SK-N-SH treated with all-trans-retinoic acid at 6 μM for 48 hours (cell line): ENCODE measurements around the gene PRKCE.

ENCODE experiments used
- ATAC-seq: fragments of 200-7000 bp; cut with Tn5 transposase; 3 replicates; pipeline ENCODE4 v1.9.1; 2020; ENCODE audit warnings: mild to moderate bottlenecking, moderate library complexity
- ARNTL ChIP-seq: fragments of 450-650 bp; formaldehyde crosslinking; IDR thresholded peaks from 2 replicates; pipeline ENCODE4 v1.5.0; 2020; ENCODE audit warnings: low read depth, mild to moderate bottlenecking, moderate library complexity, borderline replicate concordance
- CSDC2 ChIP-seq: fragments of 250-450 bp; sonication (Bioruptor Pico); IDR thresholded peaks from 2 replicates; pipeline ENCODE4 v1.5.0; 2020; ENCODE audit warnings: mild to moderate bottlenecking, moderate library complexity
- GLIS3 ChIP-seq: fragments of 250-450 bp; sonication (Bioruptor Pico); IDR thresholded peaks from 2 replicates; pipeline ENCODE4 v1.5.0; 2020; ENCODE audit warnings: mild to moderate bottlenecking, moderate library complexity
- ISL1 ChIP-seq: fragments of 250-450 bp; sonication (Bioruptor Pico); IDR thresholded peaks from 2 replicates; pipeline ENCODE4 v2.1.2; 2022; ENCODE audit warnings: mild to moderate bottlenecking, moderate library complexity
- OSR1 ChIP-seq: fragments of 250-450 bp; sonication (Bioruptor Pico); IDR thresholded peaks from 2 replicates; pipeline ENCODE4 v1.8.0; 2022; ENCODE audit warnings: moderate library complexity, mild to moderate bottlenecking, inconsistent platforms
- PPARA ChIP-seq: fragments of 250-450 bp; sonication (Bioruptor Pico); IDR thresholded peaks from 2 replicates; pipeline ENCODE4 v1.5.0; 2020; ENCODE audit warnings: mild to moderate bottlenecking, borderline replicate concordance
- SNAI2 ChIP-seq: fragments of 250-450 bp; sonication (Bioruptor Pico); IDR thresholded peaks from 2 replicates; pipeline ENCODE4 v1.5.0; 2020; ENCODE audit warnings: mild to moderate bottlenecking, moderate library complexity
- TCF4 ChIP-seq: fragments of 250-450 bp; sonication (Bioruptor Pico); IDR thresholded peaks from 2 replicates; pipeline ENCODE4 v1.8.0; 2021; ENCODE audit warnings: mild to moderate bottlenecking, moderate library complexity, borderline replicate concordance
- TOX ChIP-seq: fragments of 250-450 bp; sonication (Bioruptor Pico); IDR thresholded peaks from 2 replicates; pipeline ENCODE4 v1.8.0; 2021; ENCODE audit warnings: mild to moderate bottlenecking, moderate library complexity, borderline replicate concordance
- ZC3H10 ChIP-seq: fragments of 250-450 bp; sonication (Bioruptor Pico); IDR thresholded peaks from 2 replicates; pipeline ENCODE4 v1.5.1; 2021; ENCODE audit warnings: mild to moderate bottlenecking, moderate library complexity
- ZFP3 ChIP-seq: fragments of 250-450 bp; sonication (Bioruptor Pico); IDR thresholded peaks from 2 replicates; pipeline ENCODE4 v1.5.0; 2020; ENCODE audit warnings: mild to moderate bottlenecking, moderate library complexity
- ZFP30 ChIP-seq: fragments of 450-650 bp; formaldehyde crosslinking; IDR thresholded peaks from 2 replicates; pipeline ENCODE4 v1.5.0; 2022; ENCODE audit warnings: mild to moderate bottlenecking, moderate library complexity
- ZNF565 ChIP-seq: fragments of 450-650 bp; formaldehyde crosslinking; conservative IDR thresholded peaks from 2 replicates; pipeline ENCODE4 v1.5.0; 2020; ENCODE audit warnings: low read depth, mild to moderate bottlenecking, moderate library complexity
- ZNF8 ChIP-seq: fragments of 450-650 bp; formaldehyde crosslinking; IDR thresholded peaks from 2 replicates; pipeline ENCODE4 v1.5.0; 2020; ENCODE audit warnings: mild to moderate bottlenecking, moderate library complexity
- TF ChIP-seq, protein P1 (sequence below): fragments of 250-450 bp; sonication (Bioruptor Pico); IDR thresholded peaks from 2 replicates; pipeline ENCODE4 v1.8.0; 2021; ENCODE audit warnings: low read depth, mild to moderate bottlenecking, moderate library complexity, borderline replicate concordance
- TF ChIP-seq, protein P2 (sequence below): fragments of 250-450 bp; sonication (Bioruptor Pico); IDR thresholded peaks from 2 replicates; pipeline ENCODE4 v1.5.0; 2020; ENCODE audit warnings: mild to moderate bottlenecking, moderate library complexity
- TF ChIP-seq, protein P3 (sequence below): fragments of 250-450 bp; sonication (Bioruptor Pico); IDR thresholded peaks from 2 replicates; pipeline ENCODE4 v1.5.1; 2020; ENCODE audit warnings: low read depth, mild to moderate bottlenecking, moderate library complexity
- TF ChIP-seq, protein P4 (sequence below): fragments of 250-450 bp; sonication (Bioruptor Pico); IDR thresholded peaks from 2 replicates; pipeline ENCODE4 v1.5.1; 2021; ENCODE audit warnings: mild to moderate bottlenecking, moderate library complexity
- TF ChIP-seq, protein P5 (sequence below): fragments of 250-450 bp; sonication (Bioruptor Pico); IDR thresholded peaks from 2 replicates; pipeline ENCODE4 v1.8.0; 2020; ENCODE audit warnings: mild to moderate bottlenecking, moderate library complexity, borderline replicate concordance

PRKCE gene

DNA sequence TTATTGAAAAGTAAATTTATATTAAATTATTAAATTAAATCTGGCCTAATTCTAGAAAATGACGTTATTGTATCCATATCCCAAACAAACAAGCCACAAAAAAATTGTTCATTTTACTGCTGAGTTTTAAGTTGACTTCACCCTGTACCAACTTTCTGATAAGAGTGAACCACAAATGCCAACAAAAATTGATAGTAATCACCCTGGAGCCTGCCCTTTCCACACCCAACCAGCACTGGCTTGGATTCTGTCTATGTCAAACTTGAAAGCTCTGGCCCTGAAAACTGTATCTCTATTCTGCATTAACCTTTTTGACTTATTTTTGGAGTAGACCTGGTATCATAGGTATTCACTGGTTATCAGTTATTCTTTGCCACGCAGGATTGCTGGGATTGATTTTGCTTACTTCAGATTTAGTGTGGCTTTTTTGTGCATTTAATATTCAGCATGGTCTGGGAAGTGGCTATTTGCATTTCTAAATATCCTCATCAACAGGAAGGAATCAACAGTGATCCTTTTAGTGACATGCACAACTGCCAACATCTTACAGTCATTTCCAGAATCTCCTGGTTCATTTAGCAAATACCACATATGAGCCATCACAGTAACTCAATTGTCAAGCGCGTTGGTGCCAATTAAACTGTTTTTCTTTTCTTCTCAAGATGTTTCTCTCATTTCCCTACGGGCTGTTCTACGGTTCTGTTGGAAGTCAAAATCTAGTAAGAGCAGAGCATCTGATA lies 29.0 kb upstream of the PRKCE start (continued):
- TF ChIP-seq, protein P1, sequence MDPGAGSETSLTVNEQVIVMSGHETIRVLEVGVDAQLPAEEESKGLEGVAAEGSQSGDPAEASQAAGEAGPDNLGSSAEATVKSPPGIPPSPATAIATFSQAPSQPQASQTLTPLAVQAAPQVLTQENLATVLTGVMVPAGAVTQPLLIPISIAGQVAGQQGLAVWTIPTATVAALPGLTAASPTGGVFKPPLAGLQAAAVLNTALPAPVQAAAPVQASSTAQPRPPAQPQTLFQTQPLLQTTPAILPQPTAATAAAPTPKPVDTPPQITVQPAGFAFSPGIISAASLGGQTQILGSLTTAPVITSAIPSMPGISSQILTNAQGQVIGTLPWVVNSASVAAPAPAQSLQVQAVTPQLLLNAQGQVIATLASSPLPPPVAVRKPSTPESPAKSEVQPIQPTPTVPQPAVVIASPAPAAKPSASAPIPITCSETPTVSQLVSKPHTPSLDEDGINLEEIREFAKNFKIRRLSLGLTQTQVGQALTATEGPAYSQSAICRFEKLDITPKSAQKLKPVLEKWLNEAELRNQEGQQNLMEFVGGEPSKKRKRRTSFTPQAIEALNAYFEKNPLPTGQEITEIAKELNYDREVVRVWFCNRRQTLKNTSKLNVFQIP, result no peak
- TF ChIP-seq, all 23 proteins: peak for 0

DNA sequence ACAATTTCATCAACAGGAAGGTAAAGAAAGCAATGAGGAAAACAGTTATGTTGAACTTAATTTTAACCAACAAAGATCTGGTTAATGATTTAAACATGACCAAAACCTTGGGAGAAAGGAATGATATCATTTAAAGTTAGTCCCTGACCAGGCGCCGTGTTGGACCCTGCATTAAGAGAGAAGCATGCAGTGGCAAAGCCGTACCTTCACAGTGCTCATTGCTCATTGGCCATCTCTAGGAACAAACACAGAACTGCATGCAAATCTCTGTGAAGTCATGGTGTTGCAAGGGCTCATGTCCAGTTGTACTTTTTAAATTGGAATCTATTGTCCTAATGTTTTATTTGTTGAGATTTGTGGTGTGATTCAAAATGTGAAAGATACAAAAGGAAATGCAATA lies 28.4 kb upstream of the PRKCE start:
- ATAC-seq, result no peak
- TF ChIP-seq ZNF565, result no peak
- TF ChIP-seq GLIS3 (CRISPR knock-in tag), result no peak
- TF ChIP-seq, protein P2, sequence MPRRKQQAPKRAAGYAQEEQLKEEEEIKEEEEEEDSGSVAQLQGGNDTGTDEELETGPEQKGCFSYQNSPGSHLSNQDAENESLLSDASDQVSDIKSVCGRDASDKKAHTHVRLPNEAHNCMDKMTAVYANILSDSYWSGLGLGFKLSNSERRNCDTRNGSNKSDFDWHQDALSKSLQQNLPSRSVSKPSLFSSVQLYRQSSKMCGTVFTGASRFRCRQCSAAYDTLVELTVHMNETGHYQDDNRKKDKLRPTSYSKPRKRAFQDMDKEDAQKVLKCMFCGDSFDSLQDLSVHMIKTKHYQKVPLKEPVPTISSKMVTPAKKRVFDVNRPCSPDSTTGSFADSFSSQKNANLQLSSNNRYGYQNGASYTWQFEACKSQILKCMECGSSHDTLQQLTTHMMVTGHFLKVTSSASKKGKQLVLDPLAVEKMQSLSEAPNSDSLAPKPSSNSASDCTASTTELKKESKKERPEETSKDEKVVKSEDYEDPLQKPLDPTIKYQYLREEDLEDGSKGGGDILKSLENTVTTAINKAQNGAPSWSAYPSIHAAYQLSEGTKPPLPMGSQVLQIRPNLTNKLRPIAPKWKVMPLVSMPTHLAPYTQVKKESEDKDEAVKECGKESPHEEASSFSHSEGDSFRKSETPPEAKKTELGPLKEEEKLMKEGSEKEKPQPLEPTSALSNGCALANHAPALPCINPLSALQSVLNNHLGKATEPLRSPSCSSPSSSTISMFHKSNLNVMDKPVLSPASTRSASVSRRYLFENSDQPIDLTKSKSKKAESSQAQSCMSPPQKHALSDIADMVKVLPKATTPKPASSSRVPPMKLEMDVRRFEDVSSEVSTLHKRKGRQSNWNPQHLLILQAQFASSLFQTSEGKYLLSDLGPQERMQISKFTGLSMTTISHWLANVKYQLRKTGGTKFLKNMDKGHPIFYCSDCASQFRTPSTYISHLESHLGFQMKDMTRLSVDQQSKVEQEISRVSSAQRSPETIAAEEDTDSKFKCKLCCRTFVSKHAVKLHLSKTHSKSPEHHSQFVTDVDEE (CRISPR knock-in tag), result no peak
- TF ChIP-seq, protein P3, sequence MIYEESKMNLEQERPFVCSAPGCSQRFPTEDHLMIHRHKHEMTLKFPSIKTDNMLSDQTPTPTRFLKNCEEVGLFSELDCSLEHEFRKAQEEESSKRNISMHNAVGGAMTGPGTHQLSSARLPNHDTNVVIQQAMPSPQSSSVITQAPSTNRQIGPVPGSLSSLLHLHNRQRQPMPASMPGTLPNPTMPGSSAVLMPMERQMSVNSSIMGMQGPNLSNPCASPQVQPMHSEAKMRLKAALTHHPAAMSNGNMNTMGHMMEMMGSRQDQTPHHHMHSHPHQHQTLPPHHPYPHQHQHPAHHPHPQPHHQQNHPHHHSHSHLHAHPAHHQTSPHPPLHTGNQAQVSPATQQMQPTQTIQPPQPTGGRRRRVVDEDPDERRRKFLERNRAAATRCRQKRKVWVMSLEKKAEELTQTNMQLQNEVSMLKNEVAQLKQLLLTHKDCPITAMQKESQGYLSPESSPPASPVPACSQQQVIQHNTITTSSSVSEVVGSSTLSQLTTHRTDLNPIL (CRISPR knock-in tag), result no peak
- TF ChIP-seq, protein P4, sequence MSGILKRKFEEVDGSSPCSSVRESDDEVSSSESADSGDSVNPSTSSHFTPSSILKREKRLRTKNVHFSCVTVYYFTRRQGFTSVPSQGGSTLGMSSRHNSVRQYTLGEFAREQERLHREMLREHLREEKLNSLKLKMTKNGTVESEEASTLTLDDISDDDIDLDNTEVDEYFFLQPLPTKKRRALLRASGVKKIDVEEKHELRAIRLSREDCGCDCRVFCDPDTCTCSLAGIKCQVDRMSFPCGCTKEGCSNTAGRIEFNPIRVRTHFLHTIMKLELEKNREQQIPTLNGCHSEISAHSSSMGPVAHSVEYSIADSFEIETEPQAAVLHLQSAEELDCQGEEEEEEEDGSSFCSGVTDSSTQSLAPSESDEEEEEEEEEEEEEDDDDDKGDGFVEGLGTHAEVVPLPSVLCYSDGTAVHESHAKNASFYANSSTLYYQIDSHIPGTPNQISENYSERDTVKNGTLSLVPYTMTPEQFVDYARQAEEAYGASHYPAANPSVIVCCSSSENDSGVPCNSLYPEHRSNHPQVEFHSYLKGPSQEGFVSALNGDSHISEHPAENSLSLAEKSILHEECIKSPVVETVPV (CRISPR knock-in tag), result no peak
- TF ChIP-seq ZFP30, result no peak
- no peak for TF ChIP-seq ZNF8 (CRISPR knock-in tag)
- TF ChIP-seq, protein P1, result no peak
- TF ChIP-seq ISL1 (CRISPR knock-in tag), result no peak

DNA sequence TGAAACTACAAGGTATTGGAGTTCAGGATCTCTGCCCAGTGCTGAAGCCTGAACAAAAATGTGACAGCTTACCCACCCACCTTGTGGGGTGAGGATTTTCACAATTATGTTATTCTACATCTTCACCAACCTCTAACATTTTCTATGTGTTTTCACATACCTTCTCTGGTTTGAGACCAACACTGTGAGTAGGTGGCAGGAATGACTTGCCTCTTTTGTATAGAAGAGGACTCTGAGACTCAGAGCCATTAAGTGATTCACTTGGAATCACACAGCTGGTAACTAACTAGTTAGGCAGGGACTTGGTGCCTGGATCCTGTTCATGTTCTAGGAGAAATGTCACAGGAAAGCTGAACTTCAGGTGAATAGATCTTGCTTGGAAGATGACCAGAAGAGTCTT lies 25.7 kb upstream of the PRKCE start:
- TF ChIP-seq CSDC2 (no peak), ZC3H10 (no peak), ZFP3 (CRISPR knock-in tag) (no peak), PPARA (CRISPR knock-in tag) (no peak), SNAI2 (CRISPR knock-in tag) (no peak), ZNF565 (no peak), TCF4 (CRISPR knock-in tag) (no peak), ARNTL (CRISPR knock-in tag) (no peak), TOX (CRISPR knock-in tag) (no peak), ISL1 (CRISPR knock-in tag) (no peak)
- no peak for ATAC-seq

DNA sequence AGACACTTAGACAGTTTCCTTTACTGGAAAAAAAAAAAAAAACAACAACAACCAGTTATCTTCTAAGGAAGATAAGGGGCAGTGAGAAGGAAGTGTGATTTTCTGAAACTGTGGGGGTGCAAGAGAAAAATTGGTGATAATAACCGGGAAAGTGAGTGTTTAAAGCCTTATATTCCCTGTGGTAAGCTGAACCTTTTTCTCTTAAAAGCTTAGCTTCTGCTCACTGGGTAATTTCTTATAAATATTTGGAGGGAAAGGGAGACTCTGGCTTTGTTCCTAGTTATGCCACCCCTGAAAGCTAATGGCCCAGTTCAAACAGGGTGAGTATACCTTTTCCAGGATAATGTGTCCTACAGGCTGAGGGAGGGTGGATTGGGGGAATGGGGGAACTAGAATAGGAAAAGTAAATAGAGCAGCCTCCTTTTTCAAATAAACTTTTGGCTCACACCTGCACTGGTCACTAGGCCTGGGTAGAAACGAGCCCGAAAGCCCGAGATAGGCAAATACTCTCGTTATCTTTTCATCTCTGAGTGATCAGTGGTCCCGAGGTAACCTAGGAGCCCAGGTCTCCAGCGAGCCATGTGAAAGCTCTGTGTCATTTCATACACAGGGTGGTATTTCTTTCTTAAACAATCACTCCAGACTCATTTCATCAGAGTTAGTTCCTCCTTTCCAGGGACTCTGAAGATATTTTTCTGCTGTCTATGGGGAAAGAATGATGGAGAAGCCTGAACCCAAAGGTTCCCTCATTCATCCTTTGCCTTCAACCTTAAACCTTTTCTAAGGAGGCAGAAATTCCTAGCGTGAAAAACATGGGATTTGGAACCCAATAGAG lies 24.9 kb upstream of the PRKCE start:
- no peak for ATAC-seq
- TF ChIP-seq ISL1 (CRISPR knock-in tag), result no peak
- no peak for TF ChIP-seq ZFP3 (CRISPR knock-in tag)
- no peak for TF ChIP-seq ZC3H10
- TF ChIP-seq CSDC2, result no peak
- no peak for TF ChIP-seq SNAI2 (CRISPR knock-in tag)
- TF ChIP-seq, protein P4 (CRISPR knock-in tag), result no peak
- TF ChIP-seq, protein P5, sequence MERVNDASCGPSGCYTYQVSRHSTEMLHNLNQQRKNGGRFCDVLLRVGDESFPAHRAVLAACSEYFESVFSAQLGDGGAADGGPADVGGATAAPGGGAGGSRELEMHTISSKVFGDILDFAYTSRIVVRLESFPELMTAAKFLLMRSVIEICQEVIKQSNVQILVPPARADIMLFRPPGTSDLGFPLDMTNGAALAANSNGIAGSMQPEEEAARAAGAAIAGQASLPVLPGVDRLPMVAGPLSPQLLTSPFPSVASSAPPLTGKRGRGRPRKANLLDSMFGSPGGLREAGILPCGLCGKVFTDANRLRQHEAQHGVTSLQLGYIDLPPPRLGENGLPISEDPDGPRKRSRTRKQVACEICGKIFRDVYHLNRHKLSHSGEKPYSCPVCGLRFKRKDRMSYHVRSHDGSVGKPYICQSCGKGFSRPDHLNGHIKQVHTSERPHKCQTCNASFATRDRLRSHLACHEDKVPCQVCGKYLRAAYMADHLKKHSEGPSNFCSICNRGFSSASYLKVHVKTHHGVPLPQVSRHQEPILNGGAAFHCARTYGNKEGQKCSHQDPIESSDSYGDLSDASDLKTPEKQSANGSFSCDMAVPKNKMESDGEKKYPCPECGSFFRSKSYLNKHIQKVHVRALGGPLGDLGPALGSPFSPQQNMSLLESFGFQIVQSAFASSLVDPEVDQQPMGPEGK (CRISPR knock-in tag), result no peak
- no peak for TF ChIP-seq OSR1 (CRISPR knock-in tag)
